GM12891 (cell line): ENCODE measurements around the gene CEP126.

Source experiments
- DNase-seq: peaks from one replicate; pipeline ENCODE4 v3.0.0; 2011; ENCODE audit warnings: low spot score; ENCODE audit not compliant: insufficient read length
- FAIRE-seq: peaks from 2 replicates; lab custom pipeline; 2011; peaks lifted over from hg19 to GRCh38; lab: Jason Lieb, UNC
- PAX5 ChIP-seq: IDR thresholded peaks from 2 replicates; pipeline ENCODE4 v1.6.1; 2011; ENCODE audit warnings: low read length, moderate library complexity, mild to moderate bottlenecking; ENCODE audit not compliant: insufficient read depth, severe bottlenecking
- POLR2A ChIP-seq: IDR thresholded peaks from 2 replicates; pipeline ENCODE4 v1.6.1; 2011; ENCODE audit warnings: low read depth, low read length, control low read depth
- POLR2AphosphoS5 ChIP-seq: IDR thresholded peaks from 2 replicates; pipeline ENCODE4 v1.6.1; 2011; ENCODE audit warnings: low read depth, low read length, control low read depth
- POU2F2 ChIP-seq: IDR thresholded peaks from 2 replicates; pipeline ENCODE4 v1.6.1; 2011; ENCODE audit warnings: low read depth, mild to moderate bottlenecking, control low read depth, low read length, moderate library complexity
- SPI1 ChIP-seq: IDR thresholded peaks from 2 replicates; pipeline ENCODE4 v1.6.1; 2011; ENCODE audit warnings: low read depth, low read length, control low read depth
- TAF1 ChIP-seq: IDR thresholded peaks from 2 replicates; pipeline ENCODE4 v1.6.1; 2011; ENCODE audit warnings: low read depth, low read length, control low read depth

Gene CEP126

DNA sequence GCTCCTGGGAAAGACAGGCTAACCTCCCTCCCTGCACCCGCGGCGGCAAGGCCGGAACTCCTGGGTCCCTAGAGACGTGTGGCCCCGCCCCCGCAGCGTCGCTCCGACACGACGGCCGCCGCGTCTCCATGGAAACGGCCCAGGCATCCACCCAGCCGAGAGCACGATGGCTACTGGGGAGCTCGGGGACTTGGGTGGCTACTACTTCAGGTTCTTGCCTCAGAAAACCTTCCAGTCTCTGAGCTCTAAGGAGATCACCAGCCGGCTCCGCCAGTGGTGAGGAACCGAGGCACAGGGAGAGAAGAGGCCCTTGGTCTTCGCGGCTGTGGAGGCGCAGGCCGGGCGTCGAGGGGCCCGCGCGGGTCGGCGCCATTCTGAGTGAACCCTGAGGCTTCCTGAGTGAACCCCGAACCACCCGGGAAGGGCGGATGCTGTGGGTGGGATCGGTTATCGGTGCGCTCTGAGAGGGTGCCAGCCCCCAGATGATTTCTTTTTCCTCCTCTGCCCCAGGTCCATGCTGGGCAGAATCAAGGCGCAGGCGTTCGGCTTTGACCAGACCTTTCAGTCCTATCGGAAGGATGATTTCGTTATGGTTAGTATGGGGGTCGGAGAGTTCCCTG is 132.6 kb downstream of the CEP126 start, which contains the start of gene CFAP300:
Gene CFAP300, plus strand, starts transcription at position 133 of the 620 bp plus-strand sequence. Its CDS starts 34 bp downstream, at position 167.
- TF ChIP-seq SPI1 = no peak
- no peak for TF ChIP-seq PAX5
- no peak for TF ChIP-seq POU2F2
- no peak for TF ChIP-seq POLR2AphosphoS5
- TF ChIP-seq POLR2A = no peak
- TF ChIP-seq TAF1 = no peak
- DNase-seq (peak; percentile 24), FAIRE-seq (no peak)
